OCI-LY3 (cell line): ENCODE results near the gene RRP1.

ENCODE experiments used
- H2AFZ ChIP-seq: fragments of 200-600, 300-600 bp; shearing (Covaris generic); 2 replicates; pipeline ENCODE4 v1.6.0; 2014; ENCODE audit warnings: antibody characterized with exemption, low read depth, low read length
- H3K27ac ChIP-seq: fragments of 200-600, 300-600 bp; sonication (generic); 2 replicates; pipeline ENCODE4 v1.5.1; 2014; ENCODE audit warnings: mild to moderate bottlenecking, low read length, moderate library complexity, mixed read lengths
- H3K27me3 ChIP-seq: fragments of 200-600, 300-600 bp; sonication (generic); 2 replicates; pipeline ENCODE4 v1.6.1; 2014; ENCODE audit warnings: low read depth, low read length, mixed read lengths
- H3K36me3 ChIP-seq: fragments of 200-600, 300-600 bp; sonication (generic); replicated peaks from 2 replicates; pipeline ENCODE3; 2014; ENCODE audit warnings: low read depth, low read length, mixed read lengths
- H3K4me1 ChIP-seq: fragments of 300-600, 200-600 bp; sonication (generic); 2 replicates; pipeline ENCODE4 v1.6.1; 2014; ENCODE audit warnings: low read length, mixed read lengths
- H3K4me2 ChIP-seq: fragments of 200-600, 300-600 bp; sonication (generic); 2 replicates; pipeline ENCODE4 v1.6.1; 2014; ENCODE audit warnings: low read length, mixed read lengths
- H3K4me3 ChIP-seq: fragments of 300-600, 200-600 bp; sonication (generic); 2 replicates; pipeline ENCODE4 v1.5.1; 2014; ENCODE audit warnings: antibody characterized with exemption, mild to moderate bottlenecking, low read length, moderate library complexity
- H3K79me2 ChIP-seq: fragments of 300-600, 200-600 bp; shearing (Covaris generic); 2 replicates; pipeline ENCODE4 v1.6.1; 2014; ENCODE audit warnings: mild to moderate bottlenecking, low read length, mixed read lengths
- H3K9ac ChIP-seq: fragments of 300-600, 200-600 bp; shearing (Covaris generic); 2 replicates; pipeline ENCODE4 v1.6.0; 2014; ENCODE audit warnings: mild to moderate bottlenecking, low read length, moderate library complexity
- H3K9me3 ChIP-seq: fragments of 200-600, 300-600 bp; shearing (Covaris generic); 2 replicates; pipeline ENCODE4 v1.6.1; 2014; ENCODE audit warnings: low read length, mixed read lengths; ENCODE audit not compliant: insufficient read depth
- H4K20me1 ChIP-seq: fragments of 200-600, 300-600 bp; sonication (generic); 2 replicates; pipeline ENCODE4 v1.6.1; 2016; ENCODE audit warnings: low read length, mixed read lengths; ENCODE audit not compliant: insufficient read depth
- CTCF ChIP-seq: fragments of 200-600, 300-600 bp; sonication (generic); IDR thresholded peaks from 2 replicates; pipeline ENCODE4 v1.5.1; 2014; ENCODE audit warnings: antibody characterized with exemption, low read length, low read depth
- EZH2phosphoT487 ChIP-seq: fragments of 200-600 bp; shearing (Covaris generic); IDR thresholded peaks from 2 replicates; pipeline ENCODE4 v1.6.1; 2018; ENCODE audit warnings: antibody characterized with exemption, mixed run types, low read depth

The RRP1 gene

GRCh38 chr21:43779660-43780059 is 9.7 kb upstream of the RRP1 start:
- Histone ChIP-seq H3K4me3 (no peak overlapping the region), H3K27ac (no peak overlapping the region), H3K4me1 (peaks cover 27% of the 10 kb centered on the region), H3K4me2 (no peak overlapping the region), H3K36me3 (no peaks in the 10 kb centered on the region), H3K79me2 (peaks cover 3% of the 10 kb centered on the region; the same call in 1 of the 2 replicates), H2AFZ (no peak overlapping the region), H3K9ac (no peak overlapping the region), H3K27me3 (no peaks in the 10 kb centered on the region), H4K20me1 (no peaks in the 10 kb centered on the region), H3K9me3 (no peaks in the 10 kb centered on the region)
- TF ChIP-seq EZH2phosphoT487 (no peak), CTCF (no peak)

GRCh38 chr21:43781846-43782245 is 7.5 kb upstream of the RRP1 start:
- no peak overlapping the region for H3K9ac ChIP-seq
- no peak overlapping the region for H2AFZ ChIP-seq
- H3K36me3 ChIP-seq, result no peaks in the 10 kb centered on the region
- H3K27ac ChIP-seq, result no peak overlapping the region
- no peaks in the 10 kb centered on the region for H3K79me2 ChIP-seq
- no peak overlapping the region for H3K4me3 ChIP-seq
- H4K20me1 ChIP-seq, result no peaks in the 10 kb centered on the region
- peaks cover 23% of the 10 kb centered on the region for H3K4me1 ChIP-seq
- no peaks in the 10 kb centered on the region for H3K27me3 ChIP-seq
- no peaks in the 10 kb centered on the region for H3K9me3 ChIP-seq
- H3K4me2 ChIP-seq, result no peak overlapping the region
- no peak for TF ChIP-seq CTCF
- no peak for TF ChIP-seq EZH2phosphoT487

- no peaks in the 10 kb centered on the region for H3K79me2 ChIP-seq
- no peak overlapping the region for H2AFZ ChIP-seq
- no peak overlapping the region for H3K27ac ChIP-seq
- no peak overlapping the region for H3K4me2 ChIP-seq
- H3K4me1 ChIP-seq, result peaks cover 23% of the 10 kb centered on the region
- H3K9me3 ChIP-seq, result no peaks in the 10 kb centered on the region
- H3K9ac ChIP-seq, result no peak overlapping the region
- H3K36me3 ChIP-seq, result no peaks in the 10 kb centered on the region
- H4K20me1 ChIP-seq, result no peaks in the 10 kb centered on the region
- TF ChIP-seq CTCF (no peak), EZH2phosphoT487 (no peak)
- no peak overlapping the region for H3K4me3 ChIP-seq
- H3K27me3 ChIP-seq, result no peaks in the 10 kb centered on the region
Measured at GRCh38 chr21:43782431-43783097, 6.8 kb upstream of the RRP1 start.

- Histone ChIP-seq H3K4me1 (peaks cover 19% of the 10 kb centered on the region), H3K27ac (no peak overlapping the region), H3K9me3 (no peaks in the 10 kb centered on the region), H2AFZ (no peak overlapping the region), H3K9ac (no peak overlapping the region), H3K4me2 (no peak overlapping the region), H3K36me3 (no peaks in the 10 kb centered on the region), H3K79me2 (no peaks in the 10 kb centered on the region), H4K20me1 (no peaks in the 10 kb centered on the region), H3K27me3 (no peaks in the 10 kb centered on the region), H3K4me3 (no peak overlapping the region)
- TF ChIP-seq EZH2phosphoT487, result no peak
Measured at GRCh38 chr21:43783098-43783700, 6.2 kb upstream of the RRP1 start.
